Right hindlimb (tissue), 1 donor: Measurements from ENCODE around the gene RNF39.
"Not testable (repeated sequence)": the region's sequence is repeated elsewhere in the genome, so short reads cannot be mapped to it uniquely, and the experiment has no call there.

Experiments used
- DNase-seq: peaks from one replicate; pipeline ENCODE4 v3.0.0-alpha.2; 2018

RNF39 gene

GRCh38 chr6:30061092-30061857 is 14.3 kb downstream of the RNF39 start, which contains the start of gene POLR1H:
POLR1H (plus strand) TSS chr6:30061265; CDS start chr6:30061525, 260 bp downstream.
- DNase-seq: peak; percentile 95

- DNase-seq: peak; percentile 49
Measured at GRCh38 chr6:30060606-30061091, 14.9 kb downstream of the RNF39 start.

- no peak for DNase-seq
Measured at GRCh38 chr6:30055513-30055912, 20.1 kb downstream of the RNF39 start.

GRCh38 chr6:30053682-30054081 is 21.9 kb downstream of the RNF39 start:
- no peak for DNase-seq

- no peak for DNase-seq
Measured at GRCh38 chr6:30047220-30047619, 28.3 kb downstream of the RNF39 start.

GRCh38 chr6:30044630-30045029 is 30.9 kb downstream of the RNF39 start:
- no peak for DNase-seq

GRCh38 chr6:30043744-30044143 is 31.8 kb downstream of the RNF39 start:
- DNase-seq: no peak

- DNase-seq: no peak
Measured at GRCh38 chr6:30042914-30043313, 32.7 kb downstream of the RNF39 start.

GRCh38 chr6:30042476-30042875 is 33.1 kb downstream of the RNF39 start:
- no peak for DNase-seq

- no peak for DNase-seq
Measured at GRCh38 chr6:30041821-30042220, 33.7 kb downstream of the RNF39 start.

- DNase-seq: no peak
Measured at GRCh38 chr6:30041221-30041620, 34.3 kb downstream of the RNF39 start.

GRCh38 chr6:30037182-30037788 is 38.3 kb downstream of the RNF39 start:
- no peak for DNase-seq

- no peak for DNase-seq
Measured at GRCh38 chr6:30035784-30036183, 39.8 kb downstream of the RNF39 start.

- DNase-seq: not testable (repeated sequence)
Measured at GRCh38 chr6:30033440-30033839, 42.1 kb downstream of the RNF39 start.

GRCh38 chr6:30031381-30031780 is 44.2 kb downstream of the RNF39 start:
- no peak for DNase-seq

- DNase-seq: no peak
Measured at GRCh38 chr6:30029588-30029987, 46.0 kb downstream of the RNF39 start.

- no peak for DNase-seq
Measured at GRCh38 chr6:30025186-30025585, 50.4 kb downstream of the RNF39 start.

- not testable (repeated sequence) for DNase-seq
Measured at GRCh38 chr6:30022712-30023111, 52.9 kb downstream of the RNF39 start.

- DNase-seq: no peak
Measured at GRCh38 chr6:30022189-30022588, 53.4 kb downstream of the RNF39 start.

- DNase-seq: no peak
Measured at GRCh38 chr6:30020626-30021025, 54.9 kb downstream of the RNF39 start.
